22Rv1 (cell line): ENCODE data around the gene CLSTN3.

Experiments used
- H3K27ac ChIP-seq: fragments of 450-650 bp; 2 replicates; pipeline ENCODE4 v1.5.1; 2017
- ZFX ChIP-seq: fragments of 450-650 bp; IDR thresholded peaks from 2 replicates; pipeline ENCODE4 v1.6.1; 2017; ENCODE audit warnings: antibody characterized with exemption, borderline replicate concordance
- TF ChIP-seq, protein P1 (sequence below): fragments of 450-650 bp; IDR thresholded peaks from 2 replicates; pipeline ENCODE4 v1.5.1; 2017; ENCODE audit warnings: mild to moderate bottlenecking

The CLSTN3 gene

DNA sequence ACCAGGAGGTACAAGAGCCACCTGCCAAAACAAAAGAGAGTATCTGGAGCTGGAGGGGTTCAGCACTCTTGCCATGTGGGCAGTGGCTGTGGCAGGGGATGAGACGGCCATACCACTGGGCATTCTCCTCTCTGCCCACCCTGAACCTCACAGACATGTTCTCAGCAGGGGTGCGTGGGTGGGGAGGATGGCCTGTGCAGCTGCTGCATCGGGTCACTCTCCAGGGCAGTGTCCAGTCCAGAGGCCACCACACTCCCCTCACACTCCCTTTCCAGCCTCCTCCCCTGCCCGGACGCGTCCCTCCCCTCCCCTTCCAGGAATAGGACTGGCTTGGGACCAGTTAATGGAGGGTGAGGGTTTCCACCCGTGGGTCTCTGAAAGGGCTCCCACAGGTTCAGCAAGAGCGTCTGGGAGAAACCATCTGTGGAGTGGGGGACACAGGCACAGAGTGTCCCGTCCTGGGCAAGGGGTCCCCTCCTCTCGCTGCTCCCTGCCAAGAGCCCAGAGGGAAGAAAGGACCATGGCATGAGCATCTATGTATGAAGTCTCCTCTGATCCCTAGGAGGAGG is 38.4 kb upstream of the CLSTN3 start:
- no peak for TF ChIP-seq ZFX
- TF ChIP-seq, protein P1, sequence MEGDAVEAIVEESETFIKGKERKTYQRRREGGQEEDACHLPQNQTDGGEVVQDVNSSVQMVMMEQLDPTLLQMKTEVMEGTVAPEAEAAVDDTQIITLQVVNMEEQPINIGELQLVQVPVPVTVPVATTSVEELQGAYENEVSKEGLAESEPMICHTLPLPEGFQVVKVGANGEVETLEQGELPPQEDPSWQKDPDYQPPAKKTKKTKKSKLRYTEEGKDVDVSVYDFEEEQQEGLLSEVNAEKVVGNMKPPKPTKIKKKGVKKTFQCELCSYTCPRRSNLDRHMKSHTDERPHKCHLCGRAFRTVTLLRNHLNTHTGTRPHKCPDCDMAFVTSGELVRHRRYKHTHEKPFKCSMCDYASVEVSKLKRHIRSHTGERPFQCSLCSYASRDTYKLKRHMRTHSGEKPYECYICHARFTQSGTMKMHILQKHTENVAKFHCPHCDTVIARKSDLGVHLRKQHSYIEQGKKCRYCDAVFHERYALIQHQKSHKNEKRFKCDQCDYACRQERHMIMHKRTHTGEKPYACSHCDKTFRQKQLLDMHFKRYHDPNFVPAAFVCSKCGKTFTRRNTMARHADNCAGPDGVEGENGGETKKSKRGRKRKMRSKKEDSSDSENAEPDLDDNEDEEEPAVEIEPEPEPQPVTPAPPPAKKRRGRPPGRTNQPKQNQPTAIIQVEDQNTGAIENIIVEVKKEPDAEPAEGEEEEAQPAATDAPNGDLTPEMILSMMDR, result no peak

DNA sequence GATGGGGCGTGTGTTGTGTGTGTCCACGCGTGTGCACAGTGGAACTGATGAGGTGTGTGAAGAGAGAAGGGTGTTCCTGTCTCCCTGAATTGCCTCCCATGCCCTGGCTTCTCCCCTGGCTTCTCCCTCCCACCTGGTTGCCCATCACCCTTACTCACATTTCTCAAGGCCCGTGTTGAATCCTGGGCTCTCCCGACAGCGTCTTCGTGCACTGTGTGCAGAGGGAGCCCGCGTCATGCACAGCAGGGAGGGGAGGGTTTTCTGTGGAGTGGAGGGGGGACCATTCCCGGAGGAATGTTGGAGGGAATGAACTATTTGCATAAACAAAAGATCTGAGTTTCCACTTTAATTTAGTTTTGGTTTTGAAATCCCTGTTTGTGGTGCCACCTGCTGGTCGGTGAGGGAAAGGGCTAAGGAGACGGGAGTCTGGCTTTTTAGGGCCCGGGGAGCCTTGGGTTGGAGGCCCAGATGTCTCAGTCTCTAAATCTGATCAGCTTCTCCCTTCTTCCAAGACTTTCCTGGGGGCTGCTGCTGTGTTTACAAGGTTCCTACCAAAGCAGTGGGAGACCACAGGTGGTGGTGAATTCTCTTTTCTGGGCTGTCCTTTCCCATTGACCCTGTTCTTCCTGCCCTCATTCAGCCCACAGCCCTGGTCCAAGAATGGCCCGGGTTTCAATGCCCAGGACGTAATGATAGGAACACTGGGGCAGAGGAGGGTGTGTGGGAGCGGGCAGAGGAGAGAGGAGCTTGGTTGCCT is 37.8 kb upstream of the CLSTN3 start, which contains the start of gene C1R:
Gene C1R, minus strand, starts transcription at position 217 of the 757 bp plus-strand sequence. Its CDS starts 57 bp downstream, at position 160.
- TF ChIP-seq, protein P1, result peak; percentile 97
- no peak for TF ChIP-seq ZFX

More for the DNA sequence above, 38.4 kb upstream of the CLSTN3 start:
- H3K27ac ChIP-seq, result no peak overlapping the region

DNA sequence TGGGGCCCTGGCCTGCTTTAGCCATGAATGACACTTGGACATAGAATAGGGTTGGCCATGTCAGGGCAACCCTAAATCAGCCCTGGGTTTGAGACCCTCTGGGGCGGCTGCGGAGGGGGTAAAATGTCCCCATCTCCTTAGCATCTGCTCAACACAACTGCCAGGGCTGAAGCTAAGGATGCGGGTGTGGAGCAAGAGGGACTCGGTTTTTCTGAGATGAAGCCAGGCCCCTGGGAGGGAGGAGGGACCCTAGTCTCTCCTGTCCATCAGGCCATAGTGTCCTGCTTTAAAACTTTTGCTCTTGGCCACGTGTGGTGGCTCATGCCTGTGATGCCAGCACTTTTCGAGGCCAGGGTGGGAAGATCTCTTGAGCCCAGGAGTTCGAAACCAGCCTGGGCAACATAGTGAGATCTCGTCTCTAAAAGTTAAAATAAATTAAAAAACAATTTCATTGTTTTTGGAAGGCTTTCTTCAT is 37.1 kb upstream of the CLSTN3 start:
- H3K27ac ChIP-seq, result no peak overlapping the region
- TF ChIP-seq, protein P1, result no peak
- TF ChIP-seq ZFX, result no peak

More for the DNA sequence above, 37.8 kb upstream of the CLSTN3 start, which contains the start of gene C1R:
- no peak within 1 kb of the TSS for H3K27ac ChIP-seq

GRCh38 chr12:7093486-7093885 is 36.7 kb upstream of the CLSTN3 start:
- TF ChIP-seq, protein P1, result no peak
- no peak for TF ChIP-seq ZFX
- H3K27ac ChIP-seq, result no peak overlapping the region

- TF ChIP-seq, protein P1, result no peak
- no peak for TF ChIP-seq ZFX
- no peak overlapping the region for H3K27ac ChIP-seq
Observed at GRCh38 chr12:7093892-7094291, 36.3 kb upstream of the CLSTN3 start.

- H3K27ac ChIP-seq, result no peak overlapping the region
- TF ChIP-seq, protein P1, result no peak
- TF ChIP-seq ZFX, result no peak
Observed at GRCh38 chr12:7096006-7096932, 33.9 kb upstream of the CLSTN3 start.
